DMS 273 treated with DMSO at 0.1 percent for 48 hours (cell line): ENCODE measurements around the gene TFEB.

ENCODE experiments used
- DNase-seq: peaks from one replicate; lab custom pipeline; 2025; lab: John Stamatoyannopoulos, UW

The TFEB gene

DNA sequence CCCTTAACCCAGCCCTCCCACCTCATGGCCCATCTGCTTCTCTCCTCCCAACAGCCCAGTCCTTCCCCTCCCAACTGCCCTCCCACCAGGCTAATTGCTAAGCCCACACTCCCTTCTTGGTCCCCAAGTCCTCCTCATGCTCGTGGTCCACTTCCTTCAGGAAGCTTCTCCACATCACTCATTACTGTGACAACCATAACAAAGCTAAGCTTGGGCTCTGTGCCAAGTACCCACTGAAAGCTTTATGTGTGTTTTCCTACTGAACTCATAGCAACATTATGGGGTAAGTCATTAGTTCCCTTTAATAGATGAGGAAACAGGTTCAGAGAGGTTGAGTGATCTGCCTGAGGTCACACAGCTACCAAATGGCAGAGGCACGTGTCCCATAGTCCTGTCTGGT, 28.1 kb upstream of the TFEB start:
- DNase-seq = no peak

DNA sequence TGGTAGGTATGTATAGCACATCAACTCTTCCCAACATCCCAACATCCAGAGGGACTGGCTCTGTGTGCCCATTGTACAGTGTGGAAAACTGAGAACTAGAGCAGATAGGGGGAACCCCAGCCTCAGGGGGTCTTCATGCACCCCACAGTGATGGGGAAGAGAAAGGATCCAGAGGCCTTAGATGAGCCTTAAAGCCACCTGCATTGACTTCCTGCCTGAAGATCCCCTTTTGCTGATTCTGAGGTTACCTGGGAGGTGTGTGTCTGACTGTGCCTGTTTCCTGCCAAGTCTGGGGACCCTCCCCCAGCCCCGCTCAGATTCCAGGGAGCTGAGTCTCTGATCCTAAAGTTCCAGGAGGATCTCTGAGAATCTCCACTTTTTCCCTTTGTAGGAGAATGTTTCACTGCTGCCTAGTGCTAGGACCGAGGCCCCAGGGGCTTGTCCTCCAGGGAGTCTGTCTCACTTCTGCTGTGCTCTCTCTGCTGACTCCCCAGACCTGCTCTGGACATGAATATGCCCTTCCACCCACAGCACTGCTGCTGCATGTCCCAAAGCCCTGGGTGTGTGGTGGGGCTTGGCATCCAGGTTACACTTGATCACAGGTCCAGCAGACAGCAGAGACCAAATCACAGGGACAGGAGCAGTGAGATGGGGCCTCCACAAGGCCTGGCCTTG, 24.6 kb upstream of the TFEB start:
- DNase-seq = no peak

GRCh38 chr6:41759106-41759904, 23.9 kb upstream of the TFEB start:
- no peak for DNase-seq

GRCh38 chr6:41758641-41759035, 23.2 kb upstream of the TFEB start:
- no peak for DNase-seq

- no peak for DNase-seq
Observed at GRCh38 chr6:41757931-41758640, 22.7 kb upstream of the TFEB start.

DNA sequence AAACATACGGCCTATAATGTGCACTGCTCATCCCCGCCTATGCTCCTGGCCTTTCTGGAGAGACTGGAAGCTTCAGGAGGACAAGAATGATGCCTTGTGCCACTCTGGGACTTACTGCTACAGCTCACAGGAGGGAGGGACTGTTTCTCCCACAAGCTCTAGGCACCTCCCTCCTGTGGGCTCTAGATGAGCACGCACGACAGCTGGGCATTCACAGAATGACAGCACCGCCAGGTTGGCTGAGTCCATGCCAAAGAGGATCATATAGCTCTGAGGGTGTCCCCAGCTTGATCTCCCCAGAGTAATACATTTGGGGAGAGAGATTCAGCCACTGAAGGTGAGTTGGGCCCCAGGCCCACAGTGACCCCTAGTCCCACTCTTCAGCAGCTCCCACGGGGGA, 21.9 kb upstream of the TFEB start:
- no peak for DNase-seq

DNA sequence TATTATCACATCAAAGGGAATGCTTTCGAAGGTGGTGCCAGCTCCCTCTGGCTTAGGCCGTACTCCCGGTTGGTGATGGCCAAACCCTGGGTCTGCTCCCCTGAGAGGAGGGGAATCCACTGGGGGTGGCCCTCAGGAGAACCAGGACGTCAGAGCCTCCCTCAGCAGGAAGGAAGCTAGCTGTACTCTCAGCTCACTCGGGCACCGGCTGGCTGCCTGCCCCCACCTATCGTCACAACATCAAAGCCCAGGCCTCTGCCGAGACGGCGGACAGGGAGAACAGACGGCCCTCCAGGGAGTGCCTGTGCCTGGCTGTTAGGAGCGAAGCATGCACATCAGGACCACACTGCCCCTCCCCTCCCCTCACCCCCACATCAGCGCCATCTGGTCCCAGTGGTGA, 20.9 kb upstream of the TFEB start:
- no peak for DNase-seq

DNA sequence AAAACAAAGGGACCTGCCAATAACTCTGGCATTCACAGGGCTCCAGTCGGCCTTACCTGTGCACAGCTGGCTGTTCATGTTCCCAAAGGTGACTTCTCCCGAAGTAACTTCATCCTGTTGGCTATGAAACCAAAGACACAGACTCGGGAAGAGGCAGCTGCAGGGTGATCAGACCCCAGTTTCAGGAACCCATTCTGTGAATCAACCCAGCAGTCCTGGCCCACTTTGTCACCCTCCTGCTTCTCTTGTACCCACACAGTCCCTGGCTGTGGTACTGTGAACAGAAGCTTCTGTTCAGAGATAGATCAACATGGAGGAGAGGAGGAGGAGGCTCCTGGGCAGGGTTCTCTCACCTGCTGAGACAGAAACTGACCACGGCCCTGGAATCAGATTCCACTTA, 20.5 kb upstream of the TFEB start:
- DNase-seq = no peak

DNA sequence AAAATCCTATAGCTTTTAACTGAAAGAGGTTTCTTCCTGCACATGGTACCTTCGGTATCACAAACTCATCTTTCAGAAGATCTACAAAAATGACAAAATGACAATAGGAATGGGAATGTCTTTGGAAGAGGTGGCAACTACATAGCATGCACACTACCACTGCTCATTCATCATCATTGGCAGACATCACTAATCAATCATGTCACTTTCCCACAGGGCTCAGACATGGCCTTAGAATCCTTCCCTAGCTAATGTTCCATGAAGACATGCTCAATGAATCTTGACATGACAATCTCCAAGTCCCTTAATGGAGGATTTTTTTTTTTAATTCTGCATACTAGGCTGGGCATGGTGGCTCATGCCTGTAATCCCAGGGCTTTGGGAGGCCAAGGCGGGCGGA, 15.0 kb upstream of the TFEB start:
- no peak for DNase-seq

- DNase-seq = no peak
Observed at GRCh38 chr6:41748542-41748941, 13.1 kb upstream of the TFEB start.

- no peak for DNase-seq
Observed at GRCh38 chr6:41748102-41748477, 12.7 kb upstream of the TFEB start.

DNA sequence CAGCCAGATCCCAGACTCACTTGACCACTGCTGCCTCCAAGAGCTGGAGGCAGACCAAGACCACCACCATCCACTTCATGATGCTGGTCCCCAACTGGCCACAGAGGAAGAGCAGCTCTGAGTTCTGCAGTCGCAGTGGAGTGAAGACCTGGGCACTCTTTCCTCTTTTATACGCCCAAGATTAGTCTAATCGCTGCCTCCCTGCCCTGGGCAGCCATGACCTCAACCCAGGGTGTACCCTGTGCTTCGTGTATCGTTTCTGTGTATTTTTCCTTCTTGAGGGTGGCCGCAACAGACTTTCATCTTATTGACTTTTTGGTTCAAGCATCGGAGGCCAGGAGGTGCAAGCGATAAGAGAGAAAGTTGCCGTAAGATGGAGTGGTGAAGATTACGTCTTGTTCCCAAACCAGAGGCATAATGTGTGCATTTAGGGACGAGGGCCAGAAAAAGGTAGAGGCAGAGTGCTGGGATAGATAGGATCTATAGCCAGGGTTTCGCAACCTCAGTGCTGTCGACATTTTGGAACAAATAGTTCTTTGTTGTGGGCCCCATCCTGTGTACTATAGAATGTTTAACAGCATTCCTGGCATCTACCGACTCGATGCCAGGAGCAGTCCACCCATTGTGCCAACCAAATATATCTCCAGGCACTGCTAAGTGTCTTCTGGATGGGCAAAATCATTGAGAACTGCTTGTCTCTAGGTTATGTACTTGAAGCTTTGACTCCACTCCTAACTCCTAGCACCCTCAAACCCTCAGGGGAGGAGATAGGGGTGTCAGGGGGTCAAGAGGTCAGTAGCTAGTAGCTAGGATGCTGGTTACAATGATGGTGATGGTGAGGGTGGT, 12.1 kb upstream of the TFEB start, which contains the start of gene PGC:
Gene PGC (minus strand): TSS at position 142 of the 846 bp plus-strand sequence. CDS start 63 bp downstream, at position 79.
- DNase-seq = no peak

- DNase-seq = no peak
Observed at GRCh38 chr6:41746107-41746506, 10.7 kb upstream of the TFEB start.

- DNase-seq = no peak
Observed at GRCh38 chr6:41744236-41744787, 8.9 kb upstream of the TFEB start.

- no peak for DNase-seq
Observed at GRCh38 chr6:41743406-41744235, 8.2 kb upstream of the TFEB start.

- no peak for DNase-seq
Observed at GRCh38 chr6:41741625-41742490, 6.5 kb upstream of the TFEB start.

- no peak for DNase-seq
Observed at GRCh38 chr6:41740366-41741162, 5.2 kb upstream of the TFEB start.

DNA sequence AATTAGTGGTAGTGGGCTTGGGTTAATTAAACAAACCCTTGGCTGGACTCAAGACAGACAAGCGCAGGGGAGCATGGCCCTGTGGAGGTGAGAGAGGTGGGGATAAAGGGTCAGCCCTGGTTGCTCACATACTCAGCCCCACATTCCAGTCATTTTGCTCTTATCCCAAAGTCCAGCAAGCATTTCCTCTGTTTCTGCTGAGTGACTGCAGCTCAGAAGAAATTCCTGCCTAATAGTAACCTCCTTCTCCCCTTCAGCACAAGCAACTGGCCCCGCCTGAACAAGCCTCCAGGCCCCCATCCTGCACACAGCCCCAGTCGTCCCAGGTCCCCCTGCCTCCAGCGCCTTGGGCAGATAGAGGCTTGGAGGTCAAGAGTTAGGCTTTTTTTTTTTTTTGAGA, 3.6 kb upstream of the TFEB start:
- DNase-seq = no peak

DNA sequence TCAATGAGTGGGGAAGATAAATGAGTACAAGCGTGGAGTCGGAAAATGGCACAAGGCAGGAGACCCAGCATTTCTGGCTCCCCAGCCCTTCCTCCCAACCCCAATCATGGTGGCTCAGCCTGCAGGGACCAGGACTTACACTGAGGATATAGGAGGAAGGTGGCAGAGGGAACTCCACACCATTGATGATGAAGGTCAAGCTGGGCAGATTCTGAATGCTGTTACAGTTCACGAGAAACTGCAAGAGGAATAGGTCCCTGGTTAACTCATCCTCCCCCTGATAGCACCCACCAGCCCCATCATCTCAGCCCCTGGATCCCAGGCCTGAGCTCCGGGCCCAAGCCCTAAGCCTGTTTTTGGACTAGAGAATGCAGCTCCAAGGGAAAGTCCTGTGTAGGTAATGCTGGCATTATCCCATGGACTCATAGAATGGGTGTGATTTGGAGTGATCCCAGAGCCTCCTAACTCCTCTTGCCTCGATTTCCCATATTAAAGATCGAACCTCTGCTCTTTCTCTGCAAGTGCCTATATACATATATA, 2.3 kb upstream of the TFEB start:
- no peak for DNase-seq
